H9 (cell line): Measurements from ENCODE around the gene CCNT2. TPM values are rescaled to one million over a fixed set of nuclear protein-coding genes. Genes with fewer than 3 reads are reported as not detected.

ENCODE experiments used
- DNase-seq: peaks from one replicate; pipeline ENCODE4 v3.0.0-alpha.2; 2017
- H2AFZ ChIP-seq: one replicate; pipeline ENCODE4 v1.6.1; 2013; ENCODE audit warnings: mild to moderate bottlenecking, low read length, control low read depth, moderate library complexity
- H2AK5ac ChIP-seq: 2 replicates; pipeline ENCODE4 v1.6.1; 2013; ENCODE audit warnings: low read length, control low read depth, mixed read lengths; ENCODE audit not compliant: insufficient read length
- H2BK120ac ChIP-seq: one replicate; pipeline ENCODE4 v1.6.1; 2013; ENCODE audit warnings: low read depth, mild to moderate bottlenecking, low read length, control low read depth, inconsistent platforms; ENCODE audit not compliant: poor library complexity, severe bottlenecking
- H2BK12ac ChIP-seq: 2 replicates; pipeline ENCODE4 v1.6.1; 2013; ENCODE audit warnings: low read length, control low read depth, mixed read lengths, low read depth; ENCODE audit not compliant: insufficient read length
- H2BK15ac ChIP-seq: 2 replicates; pipeline ENCODE4 v1.6.1; 2013; ENCODE audit warnings: low read depth, low read length, control low read depth
- H2BK20ac ChIP-seq: one replicate; pipeline ENCODE4 v1.6.1; 2013; ENCODE audit warnings: low read depth, mild to moderate bottlenecking, low read length, control low read depth, inconsistent platforms; ENCODE audit not compliant: poor library complexity, severe bottlenecking
- H2BK5ac ChIP-seq: 2 replicates; pipeline ENCODE4 v1.6.1; 2013; ENCODE audit warnings: low read length, control low read depth, mixed read lengths; ENCODE audit not compliant: insufficient read length
- H3K14ac ChIP-seq: 2 replicates; pipeline ENCODE4 v1.6.1; 2013; ENCODE audit warnings: low read length, control low read depth; ENCODE audit not compliant: insufficient read depth
- H3K18ac ChIP-seq: 2 replicates; pipeline ENCODE4 v1.6.1; 2013; ENCODE audit warnings: low read depth, mild to moderate bottlenecking, mixed read lengths, low read length, control low read depth; ENCODE audit not compliant: insufficient read length
- H3K23ac ChIP-seq: 2 replicates; pipeline ENCODE4 v1.6.1; 2013; ENCODE audit warnings: low read length, control low read depth, mixed read lengths, low read depth; ENCODE audit not compliant: insufficient read length
- H3K23me2 ChIP-seq: 2 replicates; pipeline ENCODE4 v1.6.1; 2013; ENCODE audit warnings: low read depth, mild to moderate bottlenecking, mixed read lengths, low read length, control low read depth; ENCODE audit not compliant: insufficient read length, poor library complexity, severe bottlenecking
- H3K27ac ChIP-seq: 2 replicates; pipeline ENCODE4 v1.5.1; 2013; ENCODE audit warnings: low read length, control low read depth, mixed read lengths, low read depth; ENCODE audit not compliant: insufficient read length
- H3K27me3 ChIP-seq: 2 replicates; pipeline ENCODE4 v1.6.1; 2013; ENCODE audit warnings: low read length, control low read depth, inconsistent platforms; ENCODE audit not compliant: insufficient read depth
- H3K4ac ChIP-seq: 2 replicates; pipeline ENCODE4 v1.6.1; 2013; ENCODE audit warnings: low read depth, mild to moderate bottlenecking, control low read depth, inconsistent platforms, low read length, moderate library complexity
- H3K4me1 ChIP-seq: 2 replicates; pipeline ENCODE4 v1.6.1; 2013; ENCODE audit warnings: low read length, control low read depth, inconsistent platforms; ENCODE audit not compliant: insufficient read depth
- H3K4me2 ChIP-seq: 2 replicates; pipeline ENCODE4 v1.6.1; 2013; ENCODE audit warnings: low read length, control low read depth, mixed read lengths; ENCODE audit not compliant: insufficient read length, insufficient read depth
- H3K56ac ChIP-seq: 2 replicates; pipeline ENCODE4 v1.6.1; 2013; ENCODE audit warnings: low read depth, mild to moderate bottlenecking, mixed read lengths, low read length, control low read depth; ENCODE audit not compliant: insufficient read length
- H3K79me1 ChIP-seq: 2 replicates; pipeline ENCODE4 v1.6.1; 2013; ENCODE audit warnings: low read depth, mild to moderate bottlenecking, moderate library complexity, low read length, control low read depth, inconsistent platforms; ENCODE audit not compliant: insufficient read depth, poor library complexity, severe bottlenecking
- H3K79me2 ChIP-seq: 2 replicates; pipeline ENCODE4 v1.6.1; 2013; ENCODE audit warnings: low read length, control low read depth, inconsistent platforms; ENCODE audit not compliant: insufficient read depth
- H3K9ac ChIP-seq: 2 replicates; pipeline ENCODE4 v1.6.1; 2013; ENCODE audit warnings: low read length, control low read depth, mixed read lengths; ENCODE audit not compliant: insufficient read length; ENCODE audit errors: extremely low read depth
- H3K9me3 ChIP-seq: one replicate; pipeline ENCODE4 v1.6.1; 2013; ENCODE audit warnings: low read depth, low read length, inconsistent platforms; ENCODE audit not compliant: control insufficient read depth
- H3T11ph ChIP-seq: one replicate; pipeline ENCODE4 v1.6.1; 2013; ENCODE audit warnings: mild to moderate bottlenecking, low read length, control low read depth, inconsistent platforms
- H4K20me1 ChIP-seq: one replicate; pipeline ENCODE4 v1.6.1; 2013; ENCODE audit not compliant: control insufficient read depth, insufficient read length, insufficient read depth
- H4K5ac ChIP-seq: 2 replicates; pipeline ENCODE4 v1.6.1; 2013; ENCODE audit warnings: low read depth, mild to moderate bottlenecking, mixed read lengths, low read length, control low read depth; ENCODE audit not compliant: insufficient read length
- H4K8ac ChIP-seq: replicated peaks from 2 replicates; pipeline ENCODE4 v1.6.1; 2013; ENCODE audit warnings: low read length, control low read depth, mixed read lengths, low read depth; ENCODE audit not compliant: insufficient read length
- H4K91ac ChIP-seq: 2 replicates; pipeline ENCODE4 v1.6.1; 2013; ENCODE audit warnings: low read depth, mild to moderate bottlenecking, moderate library complexity, mixed read lengths, low read length, control low read depth; ENCODE audit not compliant: insufficient read length
- H3K27ac Mint-ChIP-seq, 3 experiments: 2 replicates in 2 of 3; 3 replicates in 1 of 3; pipeline ENCODE4 v1.8.0; 2020 to 2021; ENCODE audit warnings: mixed read lengths in 3 of 3, mild to moderate bottlenecking in 1 of 3, moderate library complexity in 1 of 3
- H3K27me3 Mint-ChIP-seq: 2 replicates; pipeline ENCODE4 v1.8.0; 2021; ENCODE audit warnings: low read depth, mild to moderate bottlenecking, moderate library complexity, mixed read lengths
- H3K36me3 Mint-ChIP-seq, 3 experiments: 2 replicates in 2 of 3; 3 replicates in 1 of 3; pipeline ENCODE4 v1.8.0; 2020 to 2021; ENCODE audit warnings: low read depth in 3 of 3, mixed read lengths in 3 of 3; ENCODE audit not compliant: insufficient read depth in 1 of 3
- H3K4me1 Mint-ChIP-seq, 2 experiments: 2 replicates each; pipeline ENCODE4 v1.8.0; 2020; ENCODE audit warnings: mixed read lengths in 2 of 2
- H3K4me3 Mint-ChIP-seq, 2 experiments: 2 replicates in 1 of 2; 3 replicates in 1 of 2; pipeline ENCODE4 v1.8.0; 2020 to 2021; ENCODE audit warnings: mild to moderate bottlenecking in 2 of 2, mixed read lengths in 2 of 2, moderate library complexity in 1 of 2
- H3K9me3 Mint-ChIP-seq, 2 experiments: 2 replicates in 1 of 2; 3 replicates in 1 of 2; pipeline ENCODE4 v1.8.0; 2020; ENCODE audit warnings: mild to moderate bottlenecking in 2 of 2, mixed read lengths in 2 of 2, moderate library complexity in 1 of 2
- WGBS: extraction: QIAGEN DNeasy Blood & Tissue Kit; methylation state at CpG from one replicate; pipeline ENCODE4 v1.1.7; 2013; ENCODE audit warnings: missing lambda C conversion rate, low lambda C conversion rate, mixed read lengths; ENCODE audit not compliant: insufficient read length; ENCODE audit errors: extremely low coverage; 5-methylcytosine and 5-hydroxymethylcytosine counted together
- total RNA-seq: library from RNA; stranded (reverse); gene quantifications from 2 replicates; pipeline ENCODE4 v1.2.1, GENCODE V29; 2021
- TF ChIP-seq, protein P1 (sequence below): fragments of 200-600 bp; sonication (generic); conservative IDR thresholded peaks from 3 replicates; pipeline ENCODE4 v1.8.0; 2021; ENCODE audit warnings: antibody characterized with exemption, mild to moderate bottlenecking

The CCNT2 gene
- total RNA-seq, 1 experiment from 2014 or later, result 42.0 TPM

- no peak overlapping the region for H2BK12ac ChIP-seq
- H3K56ac ChIP-seq, result peak overlapping the region; percentile 45
- peaks cover 28% of the 10 kb centered on the region; the same call in 1 of the 2 replicates for H3K79me2 ChIP-seq
- peak overlapping the region; percentile 85 for H3K9ac ChIP-seq
- H2AK5ac ChIP-seq, result no peak overlapping the region
- peak overlapping the region; percentile 85 for H3K4me2 ChIP-seq
- no peak overlapping the region for H2BK20ac ChIP-seq
- H3K9me3 ChIP-seq, result no peaks in the 10 kb centered on the region
- peak overlapping the region; percentile 41 for H3K18ac ChIP-seq
- TF ChIP-seq, protein P1, sequence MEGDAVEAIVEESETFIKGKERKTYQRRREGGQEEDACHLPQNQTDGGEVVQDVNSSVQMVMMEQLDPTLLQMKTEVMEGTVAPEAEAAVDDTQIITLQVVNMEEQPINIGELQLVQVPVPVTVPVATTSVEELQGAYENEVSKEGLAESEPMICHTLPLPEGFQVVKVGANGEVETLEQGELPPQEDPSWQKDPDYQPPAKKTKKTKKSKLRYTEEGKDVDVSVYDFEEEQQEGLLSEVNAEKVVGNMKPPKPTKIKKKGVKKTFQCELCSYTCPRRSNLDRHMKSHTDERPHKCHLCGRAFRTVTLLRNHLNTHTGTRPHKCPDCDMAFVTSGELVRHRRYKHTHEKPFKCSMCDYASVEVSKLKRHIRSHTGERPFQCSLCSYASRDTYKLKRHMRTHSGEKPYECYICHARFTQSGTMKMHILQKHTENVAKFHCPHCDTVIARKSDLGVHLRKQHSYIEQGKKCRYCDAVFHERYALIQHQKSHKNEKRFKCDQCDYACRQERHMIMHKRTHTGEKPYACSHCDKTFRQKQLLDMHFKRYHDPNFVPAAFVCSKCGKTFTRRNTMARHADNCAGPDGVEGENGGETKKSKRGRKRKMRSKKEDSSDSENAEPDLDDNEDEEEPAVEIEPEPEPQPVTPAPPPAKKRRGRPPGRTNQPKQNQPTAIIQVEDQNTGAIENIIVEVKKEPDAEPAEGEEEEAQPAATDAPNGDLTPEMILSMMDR, result peak; percentile 40; the same call in 2 of the 3 replicates
- H2BK5ac ChIP-seq, result no peak overlapping the region
- Mint-ChIP-seq H3K4me3 (peak overlapping the region; percentile 96 to 99), H3K9me3 (peaks cover 9 to 18% of the 10 kb centered on the region in 2 experiments; a peak in 4 of 5 replicates), H3K27ac (peak overlapping the region; percentile 99 to 100 (median 100)), H3K36me3 (peaks cover 0 to 17% (median 14%) of the 10 kb centered on the region in 3 experiments), H3K27me3 (no peaks in the 10 kb centered on the region; the same call in 1 of the 2 replicates), H3K4me1 (peaks cover 11 to 20% of the 10 kb centered on the region in 2 experiments)
- H4K8ac ChIP-seq, result no peak overlapping the region
- no peak overlapping the region for H4K5ac ChIP-seq
- no CpG with 5 or more reads among the region's 38 CpGs for WGBS
- no peak overlapping the region; the same call in 1 of the 2 replicates for H3K4ac ChIP-seq
- H3K27me3 ChIP-seq, result no peaks in the 10 kb centered on the region
- no peak overlapping the region for H3T11ph ChIP-seq
- no peak overlapping the region for H2BK120ac ChIP-seq
- no peak overlapping the region for H3K23ac ChIP-seq
- H3K79me1 ChIP-seq, result no peaks in the 10 kb centered on the region
- no peaks in the 10 kb centered on the region for H3K4me1 ChIP-seq
- H4K91ac ChIP-seq, result no peak overlapping the region
- DNase-seq, result no peak
- H3K27ac ChIP-seq, result peak overlapping the region; percentile 42
- H4K20me1 ChIP-seq, result no peaks in the 10 kb centered on the region
- no peak overlapping the region for H2AFZ ChIP-seq
- peak overlapping the region; percentile 74; the same call in 1 of the 2 replicates for H3K14ac ChIP-seq
- H2BK15ac ChIP-seq, result no peak overlapping the region
- peaks cover 9% of the 10 kb centered on the region for H3K23me2 ChIP-seq
Observed at GRCh38 chr2:134917888-134918525, 615 bp upstream of the CCNT2 start.
